Panc1 (cell line): ENCODE measurements around the gene ENTHD1. TPM values are rescaled to one million over a fixed set of nuclear protein-coding genes. Genes with fewer than 3 reads are reported as not detected.

Experiments
- ATAC-seq: fragments of 200-7000 bp; cut with Tn5 transposase; 2 replicates; pipeline ENCODE4 v1.9.1; 2020; ENCODE audit warnings: mild to moderate bottlenecking, moderate library complexity
- BruUV-seq: library from RNA; stranded (reverse); fragments of 400-500 nt; replicated peaks from 2 replicates; lab custom pipeline; 2021; lab: Mats Ljungman, UMichigan
- CTCF ChIA-PET: fragments of 300-600 bp; sonication (Branson Sonifier 250); formaldehyde crosslinking; loops from one replicate; lab custom pipeline; 2022; ENCODE audit warnings: antibody characterized with exemption; lab: Charles Lee
- POLR2A ChIA-PET: fragments of 300-600 bp; sonication (Branson Sonifier 250); formaldehyde crosslinking; loops from one replicate; lab custom pipeline; 2022; ENCODE audit warnings: antibody characterized with exemption; lab: Charles Lee
- DNase-seq: peaks from one replicate; pipeline ENCODE4 v3.0.0-alpha.2; 2010; ENCODE audit warnings: low read depth, low spot score
- H3K27ac ChIP-seq: 2 replicates; pipeline ENCODE4 v1.5.1; 2011; ENCODE audit warnings: mild to moderate bottlenecking, low read length, inconsistent platforms
- H3K27me3 ChIP-seq: fragments of 200-500 bp; sonication (Bioruptor generic); 2 replicates; pipeline ENCODE4 v1.6.0; 2014; ENCODE audit warnings: low read length, inconsistent platforms; ENCODE audit not compliant: control insufficient read depth, insufficient read depth
- H3K36me3 ChIP-seq: fragments of 200-500 bp; sonication (Bioruptor generic); 2 replicates; pipeline ENCODE4 v1.5.1; 2014; ENCODE audit warnings: inconsistent platforms, mild to moderate bottlenecking, low read length, moderate library complexity; ENCODE audit not compliant: control insufficient read depth, insufficient read depth
- H3K4me1 ChIP-seq: 2 replicates; pipeline ENCODE4 v1.5.1; 2011; ENCODE audit warnings: inconsistent platforms, mild to moderate bottlenecking, low read length, moderate library complexity; ENCODE audit not compliant: control insufficient read depth, insufficient read depth
- H3K4me3 ChIP-seq, 2 experiments: 2 replicates each; pipeline ENCODE4 v1.5.1; 2011 to 2012; ENCODE audit warnings: low read depth in 2 of 2, low read length in 2 of 2, mild to moderate bottlenecking in 2 of 2, inconsistent platforms in 1 of 2, moderate library complexity in 1 of 2
- H3K9me3 ChIP-seq: fragments of 200-500 bp; sonication (Bioruptor generic); 2 replicates; pipeline ENCODE4 v1.5.1; 2014; ENCODE audit warnings: low read depth, mild to moderate bottlenecking, inconsistent platforms, low read length, moderate library complexity; ENCODE audit not compliant: control insufficient read depth, insufficient read depth
- CTCF ChIP-seq: fragments of 450-650 bp; IDR thresholded peaks from 2 replicates; pipeline ENCODE4 v1.5.1; 2017; ENCODE audit warnings: mild to moderate bottlenecking
- POLR2AphosphoS5 ChIP-seq: IDR thresholded peaks from 2 replicates; pipeline ENCODE4 v1.6.1; 2012; ENCODE audit warnings: mild to moderate bottlenecking, low read depth, low read length, moderate library complexity
- REST ChIP-seq, 2 experiments: IDR thresholded peaks; 2 replicates each; pipeline ENCODE4 v1.6.1; 2011 to 2012; ENCODE audit warnings: low read depth in 2 of 2, control low read depth in 1 of 2, low read length in 1 of 2, mild to moderate bottlenecking in 1 of 2, moderate library complexity in 1 of 2; ENCODE audit not compliant: insufficient read depth in 1 of 2
- SIN3A ChIP-seq: IDR thresholded peaks from 2 replicates; pipeline ENCODE4 v1.6.1; 2012; ENCODE audit warnings: low read depth, mild to moderate bottlenecking, low read length, moderate library complexity, borderline replicate concordance; ENCODE audit not compliant: insufficient read depth
- TCF7L2 ChIP-seq: IDR thresholded peaks from 2 replicates; pipeline ENCODE4 v1.6.1; 2011; ENCODE audit warnings: mild to moderate bottlenecking, low read depth, low read length, inconsistent platforms
- in situ Hi-C: cut with HindIII; loops from 2 replicates; pipeline ENCODE4 v1.10.0; 2016; ENCODE audit warnings: low sequenced_read_pairs, low pct_unique_long_range_greater_than_20kb
- intact Hi-C: fragments of 100-400 bp; cut with micrococcal nuclease; formaldehyde crosslinking; loops from one replicate; pipeline ENCODE4 v1.10.0; 2022; ENCODE audit not compliant: unreplicated experiment
- total RNA-seq: library from RNA; stranded (reverse); gene quantifications from one replicate; pipeline ENCODE4 v1.2.1, GENCODE V29; 2021; ENCODE audit not compliant: unreplicated experiment

The ENTHD1 gene
- total RNA-seq, 1 experiment from 2014 or later: not detected

- no TSS peak for BruUV-seq
- DNase-seq: no peak
These were observed 74.1 kb downstream of the ENTHD1 start for GRCh38 chr22:39819429-39819828.

GRCh38 chr22:39818094-39818493 is 75.5 kb downstream of the ENTHD1 start:
- ChIA-PET CTCF (no interaction called here), POLR2A (no interaction called here)
- no peak for ATAC-seq
- in situ Hi-C loops (no loop called here), intact Hi-C loops (no loop called here)
- no peak for TF ChIP-seq CTCF
- no peak for TF ChIP-seq POLR2AphosphoS5
- TF ChIP-seq REST (IDR thresholded peaks at IDR 0.05; ENCODE audit: insufficient read depth in 1 of 2, low read depth in 2 of 2, low read length in 1 of 2): no peak
- no peak for TF ChIP-seq SIN3A
- TF ChIP-seq TCF7L2: no peak
- no peaks in the 10 kb centered on the region for H3K27me3 ChIP-seq
- no peaks in the 10 kb centered on the region for H3K4me1 ChIP-seq
- DNase-seq: no peak
- BruUV-seq: no TSS peak
- no peak overlapping the region for H3K4me3 ChIP-seq
- H3K36me3 ChIP-seq: no peaks in the 10 kb centered on the region
- H3K9me3 ChIP-seq: no peaks in the 10 kb centered on the region
- H3K27ac ChIP-seq: no peak overlapping the region

More at GRCh38 chr22:39819429-39819828, 74.1 kb downstream of the ENTHD1 start:
- CTCF ChIA-PET: interaction anchor here (0.6 kb wide), 1 partner anchor 284 kb away, joined by 3 read pairs; no protein-coding TSS in a partner anchor
- Histone ChIP-seq H3K4me3 (no peak overlapping the region), H3K4me1 (no peaks in the 10 kb centered on the region), H3K36me3 (no peaks in the 10 kb centered on the region), H3K27ac (no peak overlapping the region), H3K9me3 (no peaks in the 10 kb centered on the region), H3K27me3 (no peaks in the 10 kb centered on the region)
- in situ Hi-C loops (no loop called here), intact Hi-C loops (no loop called here)
- POLR2A ChIA-PET: no interaction called here
- ATAC-seq: no peak
- TF ChIP-seq SIN3A (no peak), TCF7L2 (no peak), REST (IDR thresholded peaks at IDR 0.05; ENCODE audit: insufficient read depth in 1 of 2, low read depth in 2 of 2, low read length in 1 of 2) (no peak), POLR2AphosphoS5 (no peak)
